IPS-18a (cell line): ENCODE measurements around the gene PLK2.
A peak's percentile ranks its signal among the peaks of the same experiment; 100 is the strongest.

ENCODE experiments used
- H3K27ac ChIP-seq: one replicate; pipeline ENCODE4 v1.5.1; 2013; ENCODE audit warnings: low read length
- H3K27me3 ChIP-seq: one replicate; pipeline ENCODE4 v1.6.1; 2013; ENCODE audit warnings: mild to moderate bottlenecking, low read length; ENCODE audit not compliant: control insufficient read depth, insufficient read depth
- H3K36me3 ChIP-seq: one replicate; pipeline ENCODE4 v1.6.1; 2013; ENCODE audit warnings: low read depth, low read length; ENCODE audit not compliant: control insufficient read depth
- H3K4me1 ChIP-seq: one replicate; pipeline ENCODE4 v1.6.1; 2013; ENCODE audit warnings: low read depth, low read length; ENCODE audit not compliant: control insufficient read depth
- H3K4me3 ChIP-seq: one replicate; pipeline ENCODE4 v1.5.1; 2013; ENCODE audit warnings: low read length
- H3K9ac ChIP-seq: one replicate; pipeline ENCODE4 v1.6.1; 2013; ENCODE audit warnings: mild to moderate bottlenecking, low read length, moderate library complexity
- H3K9me3 ChIP-seq: one replicate; pipeline ENCODE4 v1.6.1; 2013; ENCODE audit warnings: low read depth, low read length; ENCODE audit not compliant: control insufficient read depth

PLK2 gene

DNA sequence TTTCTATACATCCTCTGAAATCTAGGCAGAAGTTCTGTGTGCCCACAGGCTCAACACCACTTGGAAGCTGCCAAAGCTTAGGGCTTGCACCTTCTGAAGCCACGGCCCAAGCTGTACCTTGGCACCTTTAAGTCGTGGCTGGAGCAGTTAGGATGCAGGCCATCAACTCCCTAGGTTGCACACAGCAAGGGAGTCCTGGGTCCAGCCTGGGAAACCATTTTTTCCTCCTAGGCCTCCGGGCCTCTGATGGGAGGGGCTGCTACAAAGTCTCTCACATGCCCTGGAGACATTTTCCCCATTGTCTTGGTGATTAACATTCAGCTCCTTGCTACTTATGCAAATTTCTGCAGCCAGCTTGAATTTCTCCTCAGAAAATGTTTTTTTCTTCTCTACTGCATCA lies 15.5 kb upstream of the PLK2 start:
- Histone ChIP-seq H3K4me3 (no peak overlapping the region), H3K36me3 (no peaks in the 10 kb centered on the region), H3K27ac (no peak overlapping the region), H3K27me3 (no peaks in the 10 kb centered on the region), H3K9me3 (peaks cover 7% of the 10 kb centered on the region), H3K9ac (no peak overlapping the region), H3K4me1 (no peaks in the 10 kb centered on the region)

DNA sequence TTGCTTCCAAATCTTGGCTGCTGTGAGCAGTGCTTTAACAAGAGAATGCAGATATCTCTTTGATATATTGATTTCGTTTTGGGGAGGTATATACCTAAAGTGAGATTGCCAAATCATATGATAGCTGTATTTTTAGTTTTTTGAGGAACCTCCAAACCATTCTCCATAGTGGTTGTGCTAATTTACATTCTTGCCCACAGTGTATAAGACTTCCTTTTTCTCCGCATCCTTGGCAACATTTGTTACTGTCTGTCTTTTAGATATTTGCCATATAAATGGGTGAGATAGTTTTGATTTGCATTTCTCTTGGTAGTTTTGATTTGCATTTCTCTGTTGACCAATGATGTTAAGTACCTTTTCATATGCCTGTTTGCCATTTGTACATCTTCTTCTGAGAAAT lies 10.0 kb upstream of the PLK2 start:
- Histone ChIP-seq H3K4me3 (no peak overlapping the region), H3K36me3 (no peaks in the 10 kb centered on the region), H3K9ac (no peak overlapping the region), H3K27me3 (no peaks in the 10 kb centered on the region), H3K9me3 (no peaks in the 10 kb centered on the region), H3K27ac (no peak overlapping the region), H3K4me1 (peaks cover 11% of the 10 kb centered on the region)

DNA sequence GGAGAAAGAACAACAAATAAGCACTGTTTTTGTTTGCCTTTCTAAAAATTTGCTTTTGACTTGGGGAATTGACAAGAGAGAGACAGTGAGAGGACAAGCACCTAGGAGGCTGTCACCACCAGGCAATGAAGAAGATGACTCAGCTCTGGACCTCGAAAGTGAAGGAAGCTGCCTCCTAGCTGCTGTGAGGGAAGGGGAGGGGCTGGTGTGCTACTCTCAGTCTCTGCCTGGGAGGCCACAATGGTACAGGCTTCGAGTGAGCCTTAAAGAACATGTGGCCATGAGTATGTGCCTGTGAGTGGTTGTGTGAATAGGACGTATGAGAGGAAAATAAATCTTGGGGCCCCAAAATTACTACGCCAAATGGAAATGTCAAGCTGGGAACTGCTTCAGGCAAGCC lies 7.1 kb upstream of the PLK2 start:
- no peak overlapping the region for H3K4me3 ChIP-seq
- no peaks in the 10 kb centered on the region for H3K36me3 ChIP-seq
- no peak overlapping the region for H3K27ac ChIP-seq
- peaks cover 18% of the 10 kb centered on the region for H3K4me1 ChIP-seq
- H3K27me3 ChIP-seq: no peaks in the 10 kb centered on the region
- no peak overlapping the region for H3K9ac ChIP-seq
- H3K9me3 ChIP-seq: no peaks in the 10 kb centered on the region

DNA sequence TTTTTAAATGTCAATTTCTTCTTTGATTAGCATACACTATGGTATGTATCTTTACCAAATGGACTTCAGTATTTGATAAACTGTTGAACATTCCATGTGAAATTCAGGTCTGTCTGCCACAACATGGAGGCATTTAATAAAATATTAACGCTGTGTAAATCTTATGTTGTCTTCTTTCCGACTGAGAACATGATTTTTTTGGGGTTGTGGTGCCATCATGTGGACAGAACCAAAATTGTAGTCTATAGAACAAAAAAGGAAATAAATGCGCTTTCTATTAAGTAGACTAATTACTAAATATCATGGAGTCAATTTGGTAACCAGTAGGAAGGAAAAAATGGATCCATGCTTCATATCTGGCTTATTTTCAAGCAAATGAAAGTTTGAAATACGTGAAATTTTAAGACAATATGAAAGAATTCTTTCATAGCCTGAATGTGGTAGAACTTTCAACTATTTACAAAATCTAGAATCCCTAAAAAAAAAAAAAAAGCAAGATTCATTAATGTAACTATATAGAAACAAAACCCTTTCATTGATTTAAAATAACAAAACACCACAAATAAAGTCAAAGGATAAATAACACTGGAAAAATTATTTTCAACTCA lies 2.8 kb upstream of the PLK2 start:
- no peaks in the 10 kb centered on the region for H3K36me3 ChIP-seq
- H3K27me3 ChIP-seq: peaks cover 14% of the 10 kb centered on the region

DNA sequence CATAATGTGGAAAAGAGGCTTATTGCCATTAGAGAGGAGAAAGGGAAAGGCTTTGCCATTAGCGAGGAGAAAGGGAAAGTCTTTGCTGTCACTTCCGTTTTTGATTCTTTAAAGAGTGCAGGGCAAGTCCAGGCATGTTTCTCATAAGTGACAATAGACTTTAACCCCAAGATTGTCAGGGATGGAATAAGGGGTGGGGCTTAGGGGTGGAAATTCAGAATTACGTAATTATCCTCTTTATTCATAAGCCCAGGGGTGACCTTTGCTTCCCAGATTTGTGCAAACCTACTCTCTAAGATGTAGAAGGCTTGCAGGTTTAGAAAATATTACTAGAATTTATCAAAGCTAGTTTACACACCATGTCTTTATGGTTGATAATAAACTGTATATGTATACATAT lies 2.3 kb upstream of the PLK2 start:
- H3K9ac ChIP-seq: no peak overlapping the region

More for the DNA sequence above, 2.8 kb upstream of the PLK2 start:
- Histone ChIP-seq H3K9me3 (no peaks in the 10 kb centered on the region), H3K4me1 (peaks cover 21% of the 10 kb centered on the region), H3K4me3 (no peak overlapping the region), H3K27ac (no peak overlapping the region), H3K9ac (no peak overlapping the region)

DNA sequence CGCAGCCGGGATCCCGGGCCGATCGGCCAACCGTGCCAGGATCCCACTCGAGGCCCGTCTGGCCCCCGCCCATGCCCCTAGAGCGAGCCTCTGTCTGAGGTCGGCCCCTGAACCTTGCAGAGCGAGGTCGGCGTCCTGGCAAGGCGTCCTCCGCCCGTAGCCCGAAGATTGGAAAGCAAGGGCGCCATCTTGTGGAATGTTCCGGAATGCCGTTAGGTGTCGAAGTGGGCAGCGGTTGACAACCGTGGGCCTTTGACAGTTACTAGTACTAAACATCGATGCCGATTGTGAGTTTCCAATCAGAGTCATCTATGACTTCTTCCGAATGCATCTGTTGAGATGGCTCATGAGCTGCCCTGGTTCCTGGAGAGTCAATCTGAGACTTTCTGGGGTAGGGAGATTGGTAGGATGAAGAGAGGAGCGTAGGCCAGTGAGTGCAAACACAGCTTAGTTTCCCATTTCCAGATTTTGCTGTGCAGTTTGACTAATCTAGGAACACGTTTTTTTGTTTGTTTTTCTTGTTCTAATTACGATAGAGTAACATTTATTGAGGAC lies 923 bp upstream of the PLK2 start:
- H3K36me3 ChIP-seq: peaks cover 16% of the 10 kb centered on the region
- H3K9me3 ChIP-seq: no peaks in the 10 kb centered on the region
- H3K27ac ChIP-seq: no peak overlapping the region
- H3K9ac ChIP-seq: no peak overlapping the region
- H3K4me3 ChIP-seq: peak overlapping the region; percentile 80
- peaks cover 13% of the 10 kb centered on the region for H3K4me1 ChIP-seq
- peaks cover 14% of the 10 kb centered on the region for H3K27me3 ChIP-seq

More for the DNA sequence above, 2.3 kb upstream of the PLK2 start:
- H3K27me3 ChIP-seq: peaks cover 14% of the 10 kb centered on the region
- no peak overlapping the region for H3K4me3 ChIP-seq
- H3K4me1 ChIP-seq: peaks cover 15% of the 10 kb centered on the region
- H3K9me3 ChIP-seq: no peaks in the 10 kb centered on the region
- H3K36me3 ChIP-seq: peaks cover 4% of the 10 kb centered on the region
- H3K27ac ChIP-seq: no peak overlapping the region

DNA sequence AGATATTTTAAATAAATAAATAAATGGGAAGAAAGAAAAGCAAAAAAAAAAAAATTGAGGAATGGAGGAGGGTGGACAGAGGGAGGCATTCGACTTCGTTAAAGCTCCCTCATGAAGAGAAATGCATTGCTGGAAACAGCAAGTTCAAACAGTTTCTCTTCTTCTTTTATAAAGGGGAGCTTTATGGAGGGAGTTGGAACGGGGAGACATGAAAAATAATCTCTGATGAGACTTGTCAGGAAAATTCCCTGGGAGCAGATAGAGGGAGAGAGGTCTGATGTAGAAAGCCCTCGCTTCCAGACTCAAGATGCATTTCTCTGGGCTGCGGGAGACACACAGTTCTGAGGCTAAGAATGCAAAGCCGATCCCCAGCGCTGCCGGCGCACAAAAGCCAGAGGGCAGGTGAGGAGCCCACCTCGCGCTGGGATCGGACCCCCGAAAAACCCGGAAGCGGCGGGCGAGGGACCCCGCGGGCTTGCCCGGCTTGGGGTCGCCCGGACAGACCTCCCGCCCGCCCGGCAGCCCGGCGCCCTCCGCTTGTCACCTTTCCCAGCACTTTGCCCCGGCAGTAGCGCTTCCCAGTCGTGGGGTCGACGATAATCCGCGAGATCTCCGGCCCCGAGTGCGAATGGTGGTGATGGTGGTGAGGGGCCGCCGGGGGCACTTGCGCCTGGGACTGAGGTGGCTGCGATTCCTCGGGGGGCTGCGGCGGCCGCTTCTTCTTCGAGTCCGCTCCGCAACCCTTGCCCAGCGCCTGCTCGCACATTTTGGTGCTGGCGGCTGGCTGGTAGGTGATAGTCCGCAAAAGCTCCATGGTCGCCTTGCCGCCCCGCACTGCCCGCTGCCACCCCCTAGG lies 512 bp downstream of the PLK2 start:
- Histone ChIP-seq H3K4me1 (peaks cover 13% of the 10 kb centered on the region), H3K9ac (peak overlapping the region; percentile 48), H3K36me3 (peaks cover 31% of the 10 kb centered on the region), H3K4me3 (peak overlapping the region; percentile 80), H3K9me3 (no peaks in the 10 kb centered on the region), H3K27ac (no peak overlapping the region), H3K27me3 (peaks cover 14% of the 10 kb centered on the region)

DNA sequence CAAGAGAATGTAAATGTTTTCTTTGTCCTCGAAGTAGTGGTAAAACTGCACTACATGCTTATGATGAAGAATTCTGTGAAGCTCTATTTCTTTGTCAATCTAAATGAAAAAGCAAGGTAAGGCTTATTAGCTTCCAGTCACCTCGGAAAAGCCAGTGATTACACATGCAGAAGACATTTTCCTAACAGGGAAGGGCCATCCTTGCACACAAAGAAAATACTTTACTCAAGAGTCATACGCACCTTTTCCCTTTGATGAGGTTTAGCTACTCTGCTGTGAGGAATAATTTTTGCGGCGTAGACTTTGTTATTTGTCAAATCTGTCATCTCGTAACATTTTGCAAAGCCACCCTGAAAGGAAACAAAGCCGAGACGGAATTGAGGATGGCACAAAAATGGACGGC lies 1.1 kb downstream of the PLK2 start:
- H3K9me3 ChIP-seq: no peaks in the 10 kb centered on the region
- H3K4me1 ChIP-seq: peaks cover 13% of the 10 kb centered on the region
- H3K36me3 ChIP-seq: peaks cover 37% of the 10 kb centered on the region
- H3K27me3 ChIP-seq: peaks cover 14% of the 10 kb centered on the region
- no peak overlapping the region for H3K27ac ChIP-seq
- H3K9ac ChIP-seq: peak overlapping the region; percentile 48
- peak overlapping the region; percentile 80 for H3K4me3 ChIP-seq

DNA sequence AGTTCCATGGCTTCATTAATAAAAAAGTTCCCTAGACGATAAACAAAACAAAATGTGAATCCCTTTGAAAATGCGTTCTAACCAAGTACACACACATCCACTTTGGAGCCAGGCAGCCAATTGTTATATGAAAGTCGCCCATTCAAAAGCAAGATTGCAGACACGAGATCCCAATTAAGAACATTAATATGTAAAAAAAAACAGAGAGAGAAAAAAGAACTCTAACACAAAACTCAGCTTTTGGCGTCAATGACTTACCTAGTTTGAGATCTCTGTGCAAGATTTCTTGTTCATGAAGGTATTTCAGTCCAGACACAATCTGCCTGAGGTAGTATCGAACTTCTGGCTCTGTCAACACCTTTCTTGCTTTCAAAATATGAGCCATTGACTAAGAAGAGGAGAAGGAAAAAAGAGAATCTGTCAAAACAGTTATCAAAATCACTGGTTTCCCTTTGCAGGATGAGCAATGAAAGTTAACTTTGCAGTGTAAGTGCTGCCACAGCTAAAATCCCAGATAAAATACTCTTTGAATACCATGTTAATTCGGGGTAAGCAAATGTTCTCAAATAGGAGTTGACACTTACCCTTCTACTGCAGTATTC lies 1.6 kb downstream of the PLK2 start:
- peaks cover 14% of the 10 kb centered on the region for H3K27me3 ChIP-seq
- H3K4me3 ChIP-seq: peak overlapping the region; percentile 80
- no peak overlapping the region for H3K27ac ChIP-seq
- peak overlapping the region; percentile 48 for H3K9ac ChIP-seq
- H3K9me3 ChIP-seq: no peaks in the 10 kb centered on the region
- peaks cover 42% of the 10 kb centered on the region for H3K36me3 ChIP-seq
- H3K4me1 ChIP-seq: peaks cover 13% of the 10 kb centered on the region

DNA sequence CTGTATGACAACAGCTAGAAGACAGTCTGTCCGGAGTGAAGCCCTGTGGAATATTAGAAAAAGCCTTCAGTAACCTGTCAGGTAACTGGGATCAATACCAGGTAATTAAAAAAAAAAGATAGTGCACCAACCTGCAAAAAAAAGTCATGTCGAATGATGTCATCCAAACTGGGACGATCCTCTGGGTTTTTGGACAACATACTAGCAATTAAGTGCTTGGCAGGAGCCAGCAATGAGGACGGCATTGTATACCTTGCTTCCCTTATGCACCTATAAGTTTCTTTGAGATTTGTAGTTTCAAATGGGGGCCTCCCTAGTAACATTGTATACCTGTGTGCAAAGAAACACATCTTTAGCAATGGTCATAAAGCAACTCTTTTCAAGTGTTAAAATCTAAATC lies 2.8 kb downstream of the PLK2 start:
- Histone ChIP-seq H3K9ac (no peak overlapping the region), H3K4me3 (no peak overlapping the region), H3K27me3 (peaks cover 14% of the 10 kb centered on the region), H3K9me3 (no peaks in the 10 kb centered on the region), H3K4me1 (peaks cover 8% of the 10 kb centered on the region), H3K36me3 (peaks cover 43% of the 10 kb centered on the region), H3K27ac (no peak overlapping the region)

DNA sequence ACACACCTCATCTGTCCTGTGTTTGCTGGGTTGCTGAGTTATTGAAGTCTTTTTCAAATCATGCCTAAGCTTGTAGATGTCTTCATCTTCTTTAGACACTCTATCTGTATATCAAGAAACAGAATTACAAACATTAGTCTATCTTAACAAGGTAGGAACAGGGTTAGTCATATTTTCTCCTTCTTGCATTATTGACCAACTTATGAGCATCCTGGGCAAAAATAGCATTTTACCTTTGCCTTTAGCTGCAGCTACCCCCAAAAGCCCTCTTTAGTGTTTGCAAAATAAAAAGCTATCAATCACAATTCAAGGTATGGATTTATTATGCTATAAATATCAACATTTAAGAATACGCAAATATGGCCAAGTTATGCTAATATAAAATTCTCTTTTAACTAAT lies 3.4 kb downstream of the PLK2 start:
- no peak overlapping the region for H3K9ac ChIP-seq
- H3K9me3 ChIP-seq: no peaks in the 10 kb centered on the region
- peaks cover 4% of the 10 kb centered on the region for H3K4me1 ChIP-seq
- peaks cover 14% of the 10 kb centered on the region for H3K27me3 ChIP-seq
- H3K4me3 ChIP-seq: no peak overlapping the region
- no peak overlapping the region for H3K27ac ChIP-seq
- peaks cover 43% of the 10 kb centered on the region for H3K36me3 ChIP-seq
